ENCODE results near the gene ERLIN1. TPM values are rescaled to one million over a fixed set of nuclear protein-coding genes. Genes with fewer than 3 reads are reported as not detected.

Gene ERLIN1
- total RNA-seq, 4 donors from 2014 or later: 5.3 to 8.5 (median 7.3) TPM

GRCh38 chr10:100168313-100168643 lies 17.6 kb downstream of the ERLIN1 start:
- TF ChIP-seq CTCF (IDR thresholded peaks at IDR 0.05 in 4 of 5, conservative IDR thresholded peaks at IDR 0.05 in 1 of 5) (no peak), POLR2A (IDR thresholded peaks at IDR 0.05) (no peak)
- Histone ChIP-seq H3K4me1 (peaks cover 0 to 8% of the 10 kb centered on the region in 2 donors), H3K36me3 (peaks cover 0 to 19% of the 10 kb centered on the region in 2 donors), H3K27me3 (no peaks in the 10 kb centered on the region), H3K9me3 (no peaks in the 10 kb centered on the region), H3K27ac (peak overlapping the region in 3 of 4 donors; percentile 24 to 48 (median 45)), H3K4me3 (no peak overlapping the region)
- no peak for DNase-seq
- in situ Hi-C loops (cut with MboI; ENCODE audit: low sequenced_read_pairs in 4 of 4) (no loop called here), intact Hi-C loops (cut with DNase I; ENCODE audit: low total_unique reads) (no loop called here)
- no peak for ATAC-seq

- intact Hi-C loops (cut with DNase I; ENCODE audit: low total_unique reads): no loop called here
- H3K27ac ChIP-seq: peak overlapping the region in 3 of 4 donors; percentile 24 to 48 (median 45)
- in situ Hi-C loops (cut with MboI; ENCODE audit: low sequenced_read_pairs in 4 of 4): no loop called here
- peaks cover 0 to 14% of the 10 kb centered on the region in 2 donors for H3K36me3 ChIP-seq
- TF ChIP-seq POLR2A (IDR thresholded peaks at IDR 0.05) (no peak), CTCF (IDR thresholded peaks at IDR 0.05 in 4 of 5, conservative IDR thresholded peaks at IDR 0.05 in 1 of 5) (no peak)
- H3K9me3 ChIP-seq: no peaks in the 10 kb centered on the region
- ATAC-seq: no peak
- peaks cover 0 to 8% of the 10 kb centered on the region in 2 donors for H3K4me1 ChIP-seq
- DNase-seq: no peak
- H3K4me3 ChIP-seq: no peak overlapping the region
- no peaks in the 10 kb centered on the region for H3K27me3 ChIP-seq
Measured at GRCh38 chr10:100167553-100168312, 18.1 kb downstream of the ERLIN1 start.

DNA sequence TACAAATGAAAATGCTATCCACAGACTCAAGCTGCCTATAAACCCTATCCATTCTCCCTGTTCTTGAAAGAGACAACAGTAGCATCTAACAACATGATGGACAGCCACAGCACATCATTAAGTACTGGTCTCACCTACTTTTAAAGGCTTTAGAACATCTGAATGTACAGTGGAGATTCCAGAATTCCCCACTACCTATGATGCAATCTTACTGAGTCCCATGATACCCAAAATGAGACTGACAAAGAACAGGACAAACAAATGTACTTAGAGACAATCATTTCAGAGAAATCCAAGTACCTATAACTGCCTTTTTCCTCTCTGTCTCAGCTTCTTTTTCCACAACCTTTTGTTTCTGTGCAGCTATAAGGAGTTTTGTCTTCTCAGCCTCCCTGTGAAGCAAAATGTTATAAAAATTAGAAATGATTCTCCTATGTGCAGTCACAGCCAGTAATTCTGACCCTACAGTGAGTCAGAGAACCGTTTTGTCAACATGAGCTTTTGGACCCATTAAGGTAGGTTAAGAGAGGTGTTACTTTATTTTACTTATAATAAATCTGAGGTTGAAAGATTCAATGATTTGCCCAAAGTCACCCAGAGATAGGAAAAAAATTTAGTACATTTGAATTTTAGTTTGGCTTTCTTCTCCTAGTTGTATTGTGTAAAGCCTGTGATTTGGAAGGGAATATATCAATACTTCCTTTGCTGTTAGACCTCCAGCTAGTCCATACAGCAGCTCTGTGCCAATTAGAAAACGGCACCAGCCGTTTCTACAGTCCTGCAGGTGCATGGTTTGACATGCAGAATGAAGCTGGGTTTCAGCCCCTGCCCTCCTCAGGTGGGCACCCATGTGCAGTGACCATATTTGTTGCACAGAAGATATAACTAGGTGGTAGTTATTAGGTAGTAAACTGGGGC lies 21.9 kb downstream of the ERLIN1 start:
- ATAC-seq: no peak
- intact Hi-C loops (cut with DNase I; ENCODE audit: low total_unique reads) (no loop called here), in situ Hi-C loops (cut with MboI; ENCODE audit: low sequenced_read_pairs in 4 of 4) (no loop called here)
- no peak overlapping the region for H3K4me3 ChIP-seq
- peaks cover 0 to 8% of the 10 kb centered on the region in 2 donors for H3K4me1 ChIP-seq
- DNase-seq: no peak
- no peak overlapping the region for H3K27ac ChIP-seq
- no peaks in the 10 kb centered on the region for H3K27me3 ChIP-seq
- no peaks in the 10 kb centered on the region for H3K9me3 ChIP-seq
- TF ChIP-seq CTCF (IDR thresholded peaks at IDR 0.05 in 4 of 5, conservative IDR thresholded peaks at IDR 0.05 in 1 of 5) (no peak), POLR2A (IDR thresholded peaks at IDR 0.05) (no peak)
- peaks cover 0 to 17% of the 10 kb centered on the region in 2 donors for H3K36me3 ChIP-seq

GRCh38 chr10:100162696-100163095 lies 23.1 kb downstream of the ERLIN1 start:
- H3K27ac ChIP-seq: no peak overlapping the region
- in situ Hi-C loops (cut with MboI; ENCODE audit: low sequenced_read_pairs in 4 of 4): no loop called here
- no peaks in the 10 kb centered on the region for H3K9me3 ChIP-seq
- H3K27me3 ChIP-seq: no peaks in the 10 kb centered on the region
- no peak overlapping the region for H3K4me3 ChIP-seq
- ATAC-seq: no peak
- peaks cover 0 to 8% of the 10 kb centered on the region in 2 donors for H3K4me1 ChIP-seq
- intact Hi-C loops (cut with DNase I; ENCODE audit: low total_unique reads): no loop called here
- DNase-seq: no peak
- TF ChIP-seq CTCF (IDR thresholded peaks at IDR 0.05 in 4 of 5, conservative IDR thresholded peaks at IDR 0.05 in 1 of 5) (no peak), POLR2A (IDR thresholded peaks at IDR 0.05) (no peak)
- H3K36me3 ChIP-seq: peaks cover 0 to 17% of the 10 kb centered on the region in 2 donors

Measured in gastrocnemius medialis (tissue), 4 donors.